CD4-positive, CD25-positive, alpha-beta regulatory T cell (primary cell): ENCODE results near the gene R3HDML. TPM values are rescaled to one million over a fixed set of nuclear protein-coding genes. Genes with fewer than 3 reads are reported as not detected.

Experiments used
- ATAC-seq, 2 donors: fragments of 150-1000 bp; cut with Tn5 transposase; one replicate each; pipeline ENCODE4 v1.10.0; 2021; ENCODE audit warnings: low read depth in 2 of 2, moderate number of reproducible peaks in 2 of 2, moderate library complexity in 1 of 2
- DNase-seq, 3 donors: peaks; one replicate each; pipeline versions ENCODE4 v3.0.0 to v3.0.0-alpha.2; 2012 to 2022; ENCODE audit warnings: mixed read lengths in 1 of 3
- H3K27ac ChIP-seq: one replicate; pipeline ENCODE4 v1.7.0; 2013; ENCODE audit warnings: mild to moderate bottlenecking, low read length; ENCODE audit not compliant: insufficient read depth, poor library complexity, severe bottlenecking
- H3K27me3 ChIP-seq: one replicate; pipeline ENCODE4 v1.7.0; 2013; ENCODE audit warnings: low read length; ENCODE audit not compliant: control insufficient read depth, insufficient read depth
- H3K36me3 ChIP-seq: one replicate; pipeline ENCODE4 v1.7.0; 2013; ENCODE audit warnings: mild to moderate bottlenecking, low read length, moderate library complexity; ENCODE audit not compliant: control insufficient read depth, insufficient read depth
- H3K4me1 ChIP-seq: 2 replicates; pipeline ENCODE4 v1.7.0; 2013; ENCODE audit warnings: mild to moderate bottlenecking, low read length; ENCODE audit not compliant: insufficient read depth, control insufficient read depth, poor library complexity, severe bottlenecking
- H3K4me3 ChIP-seq: one replicate; pipeline ENCODE4 v1.7.0; 2013; ENCODE audit warnings: low read depth, mild to moderate bottlenecking, low read length, moderate library complexity
- H3K9me3 ChIP-seq, 2 experiments: 1 replicate in 1 of 2; 2 replicates in 1 of 2; pipeline ENCODE4 v1.7.0; 2013; ENCODE audit warnings: low read length in 2 of 2, mild to moderate bottlenecking in 1 of 2, moderate library complexity in 1 of 2; ENCODE audit not compliant: control insufficient read depth in 2 of 2
- H3K27ac Mint-ChIP-seq, 3 donors: one replicate each; pipeline ENCODE4 v1.8.0; 2020 to 2022; ENCODE audit warnings: mild to moderate bottlenecking in 3 of 3, mixed read lengths in 3 of 3, moderate library complexity in 2 of 3
- H3K27me3 Mint-ChIP-seq: one replicate; pipeline ENCODE4 v1.8.0; 2022; ENCODE audit warnings: mild to moderate bottlenecking, mixed read lengths
- H3K36me3 Mint-ChIP-seq: one replicate; pipeline ENCODE4 v1.8.0; 2020; ENCODE audit warnings: mixed read lengths
- H3K4me1 Mint-ChIP-seq, 4 donors: one replicate each; pipeline ENCODE4 v1.8.0; 2020 to 2022; ENCODE audit warnings: mixed read lengths in 4 of 4, mild to moderate bottlenecking in 1 of 4
- H3K4me3 Mint-ChIP-seq, 4 donors: one replicate each; pipeline ENCODE4 v1.8.0; 2020 to 2022; ENCODE audit warnings: mild to moderate bottlenecking in 4 of 4, mixed read lengths in 4 of 4, moderate library complexity in 3 of 4
- H3K9me3 Mint-ChIP-seq, 7 donors: one replicate each; pipeline ENCODE4 v1.8.0; 2020 to 2022; ENCODE audit warnings: mixed read lengths in 7 of 7, mild to moderate bottlenecking in 3 of 7, moderate library complexity in 2 of 7
- polyA plus RNA-seq, 4 donors: library from polyadenylated mRNA; unstranded; fragments of 300-500 nt; fragmentation: Illumina TruSeq; gene quantifications; one replicate each; pipeline ENCODE4 v1.2.3, GENCODE V29; 2021
- total RNA-seq: library from RNA; stranded (reverse); gene quantifications from one replicate; pipeline ENCODE4 v1.2.3, GENCODE V29; 2022

Gene R3HDML
- total and polyA plus RNA-seq, 5 donors from 2014 or later, result not detected

DNA sequence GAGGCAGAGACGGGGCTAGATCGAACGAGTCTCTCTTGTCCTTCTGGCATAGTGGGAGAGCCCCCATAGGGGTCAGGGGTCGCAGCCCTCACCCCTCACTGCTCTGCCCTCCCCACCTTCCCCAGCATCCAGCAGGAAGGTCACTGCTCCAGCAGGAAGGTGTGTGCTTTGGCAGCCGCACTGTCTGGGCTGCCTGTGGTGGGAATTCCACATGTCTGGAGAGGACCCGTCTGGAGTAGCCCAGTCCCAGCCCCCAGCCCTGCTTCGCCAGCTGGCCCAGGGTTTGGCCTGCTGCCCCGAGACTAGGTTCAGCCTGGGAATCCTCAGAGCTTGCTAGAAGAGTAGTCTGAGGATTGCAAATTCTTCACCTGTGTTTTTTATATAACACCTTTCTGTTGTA lies 2.5 kb upstream of the R3HDML start:
- Mint-ChIP-seq H3K4me1 (peaks cover 0 to 2% (median 0%) of the 10 kb centered on the region in 4 donors), H3K27ac (no peak overlapping the region), H3K4me3 (no peak overlapping the region), H3K27me3 (peaks cover 6% of the 10 kb centered on the region), H3K9me3 (peaks cover 0 to 4% (median 0%) of the 10 kb centered on the region in 7 donors), H3K36me3 (no peaks in the 10 kb centered on the region)
- ATAC-seq, result no peak
- H3K4me3 ChIP-seq, result no peak overlapping the region
- H3K9me3 ChIP-seq, result no peaks in the 10 kb centered on the region
- H3K4me1 ChIP-seq, result no peaks in the 10 kb centered on the region
- no peaks in the 10 kb centered on the region for H3K27me3 ChIP-seq
- no peaks in the 10 kb centered on the region for H3K36me3 ChIP-seq
- DNase-seq, result no peak
- H3K27ac ChIP-seq, result no peak overlapping the region

DNA sequence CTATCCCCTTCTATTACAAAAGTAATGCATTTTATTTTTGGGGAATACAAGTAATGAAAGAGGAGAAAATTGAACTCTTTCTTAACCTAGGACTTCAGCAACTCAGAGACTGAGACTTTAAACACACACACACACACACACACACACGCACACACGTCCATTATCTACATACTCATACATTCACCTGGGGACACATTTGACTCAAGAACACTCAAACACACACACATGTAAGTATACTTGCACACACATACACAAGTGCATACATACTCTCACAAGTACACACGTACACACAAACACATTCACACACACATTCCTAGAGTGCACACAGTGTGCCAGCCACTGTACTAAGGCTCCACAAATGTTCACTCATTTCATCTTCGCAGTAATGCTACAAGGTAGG lies 2.1 kb upstream of the R3HDML start:
- Histone ChIP-seq H3K27ac (no peak overlapping the region), H3K36me3 (no peaks in the 10 kb centered on the region), H3K4me3 (no peak overlapping the region), H3K4me1 (no peaks in the 10 kb centered on the region), H3K9me3 (no peaks in the 10 kb centered on the region), H3K27me3 (no peaks in the 10 kb centered on the region)
- Mint-ChIP-seq H3K27me3 (peaks cover 6% of the 10 kb centered on the region), H3K4me3 (no peak overlapping the region), H3K4me1 (peaks cover 0 to 2% (median 0%) of the 10 kb centered on the region in 4 donors), H3K9me3 (peaks cover 0 to 4% (median 0%) of the 10 kb centered on the region in 7 donors), H3K27ac (no peak overlapping the region), H3K36me3 (no peaks in the 10 kb centered on the region)
- ATAC-seq (no peak), DNase-seq (no peak)

DNA sequence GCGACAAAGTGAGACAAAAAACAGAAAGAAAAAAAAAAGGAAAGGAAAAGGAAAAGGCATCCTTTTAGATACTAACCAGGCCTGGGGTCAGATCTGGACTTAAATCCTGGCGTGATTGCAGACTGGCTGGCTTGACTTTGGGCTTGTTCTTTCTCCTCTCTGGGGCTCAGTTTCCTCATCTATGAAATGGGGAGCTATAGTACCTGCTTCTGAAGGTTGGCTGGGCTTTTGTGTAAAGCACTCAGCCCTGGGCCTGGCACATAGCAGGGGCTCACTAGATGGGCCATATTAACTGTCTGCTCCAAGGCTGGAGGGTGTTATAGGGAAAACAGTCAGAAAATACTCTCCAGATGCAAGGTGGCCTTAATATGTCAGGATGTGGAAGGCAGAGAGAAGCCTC lies 1.2 kb upstream of the R3HDML start:
- H3K27me3 ChIP-seq, result no peaks in the 10 kb centered on the region
- Mint-ChIP-seq H3K4me3 (no peak overlapping the region), H3K4me1 (peaks cover 0 to 2% (median 0%) of the 10 kb centered on the region in 4 donors), H3K27ac (no peak overlapping the region), H3K36me3 (no peaks in the 10 kb centered on the region), H3K27me3 (peaks cover 6% of the 10 kb centered on the region), H3K9me3 (peaks cover 0 to 4% (median 0%) of the 10 kb centered on the region in 7 donors)
- no peak overlapping the region for H3K27ac ChIP-seq
- H3K4me1 ChIP-seq, result no peaks in the 10 kb centered on the region
- no peak overlapping the region for H3K4me3 ChIP-seq
- ATAC-seq (no peak), DNase-seq (no peak)
- H3K36me3 ChIP-seq, result no peaks in the 10 kb centered on the region
- no peaks in the 10 kb centered on the region for H3K9me3 ChIP-seq

DNA sequence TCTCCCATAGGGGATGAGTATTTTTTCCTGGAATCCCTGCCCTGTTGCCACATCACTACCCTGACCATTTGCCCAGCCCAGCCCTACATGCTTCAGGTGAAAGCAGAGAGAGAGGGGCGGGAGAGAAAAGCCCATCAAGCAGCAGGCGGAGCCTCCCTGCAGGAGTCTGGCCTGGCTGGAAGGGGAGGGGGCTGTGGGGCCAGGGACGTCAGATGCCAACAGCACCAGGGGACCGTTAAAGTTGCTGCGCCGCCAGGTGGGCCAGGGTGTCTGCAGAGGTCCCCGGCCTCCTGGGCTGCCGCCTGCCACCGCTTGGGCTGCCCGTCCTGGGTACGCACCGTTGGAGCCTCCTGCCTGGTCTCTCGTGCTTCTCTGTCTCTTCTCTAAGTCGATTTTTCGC lies 757 bp upstream of the R3HDML start:
- ATAC-seq (no peak), DNase-seq (no peak)
- Mint-ChIP-seq H3K4me1 (peaks cover 0 to 2% (median 0%) of the 10 kb centered on the region in 4 donors), H3K36me3 (no peaks in the 10 kb centered on the region), H3K27me3 (peaks cover 6% of the 10 kb centered on the region), H3K27ac (no peak overlapping the region), H3K4me3 (no peak overlapping the region), H3K9me3 (peaks cover 0 to 4% (median 0%) of the 10 kb centered on the region in 7 donors)
- no peak overlapping the region for H3K4me3 ChIP-seq
- H3K27ac ChIP-seq, result no peak overlapping the region
- H3K9me3 ChIP-seq, result no peaks in the 10 kb centered on the region
- no peaks in the 10 kb centered on the region for H3K36me3 ChIP-seq
- no peaks in the 10 kb centered on the region for H3K27me3 ChIP-seq
- no peaks in the 10 kb centered on the region for H3K4me1 ChIP-seq

DNA sequence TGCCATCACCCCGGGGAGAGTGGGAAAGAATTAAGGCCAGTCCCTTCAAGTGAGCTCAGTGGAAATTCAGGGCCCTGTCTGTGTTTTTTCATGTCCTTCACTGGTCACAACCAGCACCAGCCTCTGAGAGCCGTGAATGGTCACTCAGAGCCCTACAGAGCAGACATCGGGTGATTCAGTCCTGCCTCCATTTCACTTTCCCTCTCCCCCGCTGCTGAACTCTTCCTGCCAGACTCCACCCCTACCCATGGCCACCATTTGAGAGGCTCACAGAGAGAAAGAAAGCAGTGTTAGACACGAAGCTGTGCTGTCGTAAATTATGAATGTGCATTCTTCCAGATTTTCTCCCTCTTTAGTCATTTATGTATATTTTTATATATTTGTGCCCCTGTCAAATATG lies 5.4 kb downstream of the R3HDML start:
- H3K9me3 ChIP-seq, result no peaks in the 10 kb centered on the region
- ATAC-seq (no peak), DNase-seq (no peak)
- Mint-ChIP-seq H3K4me1 (no peaks in the 10 kb centered on the region), H3K27me3 (peaks cover 6% of the 10 kb centered on the region), H3K27ac (no peak overlapping the region), H3K36me3 (no peaks in the 10 kb centered on the region), H3K4me3 (no peak overlapping the region), H3K9me3 (peaks cover 0 to 4% (median 0%) of the 10 kb centered on the region in 7 donors)
- no peak overlapping the region for H3K4me3 ChIP-seq
- no peaks in the 10 kb centered on the region for H3K36me3 ChIP-seq
- H3K4me1 ChIP-seq, result no peaks in the 10 kb centered on the region
- no peak overlapping the region for H3K27ac ChIP-seq
- no peaks in the 10 kb centered on the region for H3K27me3 ChIP-seq

DNA sequence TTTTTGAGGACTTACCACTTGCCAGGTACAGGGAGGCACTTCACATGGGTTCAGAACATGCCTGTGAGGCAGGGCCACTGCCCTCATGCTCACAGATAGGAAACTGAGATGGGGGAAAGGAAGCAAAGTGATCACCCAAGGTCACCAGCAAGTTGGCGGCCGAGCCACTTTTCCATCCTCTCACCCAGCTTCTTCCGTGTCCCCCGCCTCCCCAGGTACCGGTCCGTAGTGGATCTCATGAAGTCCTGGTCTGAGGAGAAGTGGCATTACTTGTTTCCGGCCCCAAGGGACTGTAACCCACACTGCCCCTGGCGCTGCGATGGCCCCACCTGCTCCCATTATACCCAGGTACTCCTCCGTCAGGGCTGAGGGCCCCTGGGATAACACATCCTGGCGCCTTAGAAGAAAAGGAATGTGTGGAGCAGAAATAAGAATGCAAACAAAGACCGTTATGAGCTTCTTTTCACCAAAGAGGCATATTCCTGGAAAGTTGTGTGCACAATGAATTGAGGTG lies 6.4 kb downstream of the R3HDML start:
- no peak overlapping the region for H3K4me3 ChIP-seq
- H3K36me3 ChIP-seq, result no peaks in the 10 kb centered on the region
- Mint-ChIP-seq H3K9me3 (peaks cover 0 to 2% (median 0%) of the 10 kb centered on the region in 7 donors), H3K4me3 (no peak overlapping the region), H3K36me3 (no peaks in the 10 kb centered on the region), H3K27me3 (peaks cover 6% of the 10 kb centered on the region), H3K4me1 (no peaks in the 10 kb centered on the region), H3K27ac (no peak overlapping the region)
- no peaks in the 10 kb centered on the region for H3K4me1 ChIP-seq
- H3K9me3 ChIP-seq, result no peaks in the 10 kb centered on the region
- H3K27ac ChIP-seq, result no peak overlapping the region
- DNase-seq, result no peak
- ATAC-seq, result no peak
- H3K27me3 ChIP-seq, result no peaks in the 10 kb centered on the region

DNA sequence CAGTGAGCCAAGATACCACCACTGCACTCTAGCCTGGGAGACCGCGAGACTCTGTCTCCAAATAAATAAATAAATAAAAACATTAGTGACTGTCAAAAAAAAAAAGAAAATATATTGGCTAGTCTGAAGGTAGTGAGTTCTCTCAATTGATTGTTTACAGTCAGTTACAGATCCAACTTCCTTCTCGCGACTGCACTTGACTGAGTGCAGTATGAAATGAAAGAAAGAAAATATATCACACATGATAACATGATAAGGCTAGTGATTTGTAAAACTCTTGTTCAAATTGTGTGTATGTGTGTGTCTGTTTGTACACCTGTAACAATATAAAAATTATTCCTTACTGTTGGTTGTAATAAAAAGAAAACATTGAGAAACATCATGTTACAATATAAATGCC lies 7.9 kb downstream of the R3HDML start:
- no peaks in the 10 kb centered on the region for H3K27me3 ChIP-seq
- ATAC-seq, result no peak
- H3K36me3 ChIP-seq, result no peaks in the 10 kb centered on the region
- H3K9me3 Mint-ChIP-seq, result no peaks in the 10 kb centered on the region
- H3K4me3 Mint-ChIP-seq, result no peak overlapping the region
- no peaks in the 10 kb centered on the region for H3K4me1 ChIP-seq
- H3K4me1 Mint-ChIP-seq, result no peaks in the 10 kb centered on the region
- no peak for DNase-seq
- H3K9me3 ChIP-seq, result no peaks in the 10 kb centered on the region
- peaks cover 6% of the 10 kb centered on the region for H3K27me3 Mint-ChIP-seq
- no peak overlapping the region for H3K27ac ChIP-seq
- no peak overlapping the region for H3K4me3 ChIP-seq
- H3K36me3 Mint-ChIP-seq, result no peaks in the 10 kb centered on the region
- no peak overlapping the region for H3K27ac Mint-ChIP-seq

DNA sequence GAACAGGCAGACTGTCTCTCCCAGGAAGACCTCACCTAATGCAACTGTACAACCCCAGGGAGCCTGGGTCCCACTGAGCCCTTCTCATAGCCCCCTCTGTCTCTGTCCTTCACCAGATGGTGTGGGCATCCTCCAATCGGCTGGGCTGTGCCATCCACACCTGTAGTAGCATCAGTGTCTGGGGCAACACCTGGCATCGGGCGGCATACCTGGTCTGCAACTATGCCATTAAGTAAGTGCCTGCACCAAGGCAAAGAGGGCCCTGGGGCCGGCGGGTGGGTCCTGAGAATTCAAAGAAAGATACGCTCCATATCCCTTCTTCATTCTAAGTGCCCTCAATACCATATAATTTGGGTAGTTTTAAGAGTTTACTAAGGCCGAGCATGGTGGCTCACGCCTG lies 8.3 kb downstream of the R3HDML start:
- Histone ChIP-seq H3K36me3 (no peaks in the 10 kb centered on the region), H3K4me3 (no peak overlapping the region), H3K27me3 (no peaks in the 10 kb centered on the region), H3K4me1 (no peaks in the 10 kb centered on the region), H3K27ac (no peak overlapping the region), H3K9me3 (no peaks in the 10 kb centered on the region)
- Mint-ChIP-seq H3K27ac (no peak overlapping the region), H3K27me3 (peaks cover 6% of the 10 kb centered on the region), H3K9me3 (no peaks in the 10 kb centered on the region), H3K4me3 (no peak overlapping the region), H3K4me1 (no peaks in the 10 kb centered on the region), H3K36me3 (no peaks in the 10 kb centered on the region)
- no peak for ATAC-seq
- no peak for DNase-seq
